Smooth muscle cell (in vitro differentiated cells): ENCODE results near the gene PRKN. TPM values are rescaled to one million over a fixed set of nuclear protein-coding genes. Genes with fewer than 3 reads are reported as not detected.

Experiments used
- DNase-seq: peaks from one replicate; lab custom pipeline; 2025; ENCODE audit not compliant: unreplicated experiment; lab: John Stamatoyannopoulos, UW
- H2AFZ ChIP-seq: fragments of 200-600 bp; sonication (generic); 2 replicates; pipeline ENCODE4 v1.6.0; 2016; ENCODE audit warnings: antibody characterized with exemption, low read depth, mild to moderate bottlenecking
- H3F3A ChIP-seq: fragments of 200-600 bp; sonication (generic); 2 replicates; pipeline ENCODE4 v1.6.0; 2017; ENCODE audit warnings: antibody characterized with exemption, low read depth
- H3K27ac ChIP-seq: fragments of 200-600 bp; sonication (generic); 2 replicates; pipeline ENCODE4 v1.5.1; 2016; ENCODE audit warnings: low read depth, mild to moderate bottlenecking
- H3K27me3 ChIP-seq: fragments of 200-600 bp; sonication (generic); 2 replicates; pipeline ENCODE4 v1.6.1; 2016; ENCODE audit warnings: low read depth, mild to moderate bottlenecking
- H3K36me3 ChIP-seq: fragments of 200-600 bp; sonication (generic); 2 replicates; pipeline ENCODE4 v1.5.1; 2016; ENCODE audit warnings: low read depth
- H3K4me1 ChIP-seq: fragments of 200-600 bp; sonication (generic); 2 replicates; pipeline ENCODE4 v1.5.1; 2016; ENCODE audit warnings: low read depth
- H3K4me2 ChIP-seq: fragments of 200-600 bp; sonication (generic); 2 replicates; pipeline ENCODE4 v1.6.0; 2016; ENCODE audit warnings: mild to moderate bottlenecking
- H3K4me3 ChIP-seq: fragments of 200-600 bp; sonication (generic); 2 replicates; pipeline ENCODE4 v1.5.1; 2016; ENCODE audit warnings: mild to moderate bottlenecking
- H3K79me2 ChIP-seq: fragments of 200-600 bp; sonication (generic); 2 replicates; pipeline ENCODE4 v1.6.0; 2016; ENCODE audit warnings: low read depth, mild to moderate bottlenecking
- H3K9ac ChIP-seq: fragments of 200-600 bp; sonication (generic); 2 replicates; pipeline ENCODE4 v1.6.0; 2016; ENCODE audit warnings: low read depth
- H3K9me3 ChIP-seq: fragments of 200-600 bp; sonication (generic); replicated peaks from 2 replicates; pipeline ENCODE4 v1.5.1; 2016; ENCODE audit warnings: low read depth
- H4K20me1 ChIP-seq: fragments of 200-600 bp; sonication (generic); 2 replicates; pipeline ENCODE4 v1.6.0; 2016; ENCODE audit warnings: low read depth
- CTCF ChIP-seq: fragments of 200-600 bp; sonication (generic); IDR thresholded peaks from 2 replicates; pipeline ENCODE4 v1.5.1; 2017; ENCODE audit warnings: borderline replicate concordance, mild to moderate bottlenecking, antibody characterized with exemption; ENCODE audit not compliant: insufficient read depth, poor library complexity, severe bottlenecking
- WGBS: methylation state at CpG from one replicate; pipeline ENCODE4 v1.1.7; 2016; ENCODE audit warnings: low lambda C conversion rate; 5-methylcytosine and 5-hydroxymethylcytosine counted together
- polyA plus RNA-seq: library from polyadenylated mRNA; unstranded; fragments of >200 nt; fragmentation: Nextera tagmentation; extraction: Ambion mirVana; gene quantifications from 2 replicates; pipeline ENCODE4 v1.2.1, GENCODE V29; 2016
- total RNA-seq: library from RNA; depleted of rRNA; stranded (reverse); fragments of >200 nt; gene quantifications from 2 replicates; pipeline ENCODE4 v1.2.3, GENCODE V29; 2014

PRKN gene
- total and polyA plus RNA-seq, 2 experiments from 2014 or later, result 0.81 to 5.1 TPM

DNA sequence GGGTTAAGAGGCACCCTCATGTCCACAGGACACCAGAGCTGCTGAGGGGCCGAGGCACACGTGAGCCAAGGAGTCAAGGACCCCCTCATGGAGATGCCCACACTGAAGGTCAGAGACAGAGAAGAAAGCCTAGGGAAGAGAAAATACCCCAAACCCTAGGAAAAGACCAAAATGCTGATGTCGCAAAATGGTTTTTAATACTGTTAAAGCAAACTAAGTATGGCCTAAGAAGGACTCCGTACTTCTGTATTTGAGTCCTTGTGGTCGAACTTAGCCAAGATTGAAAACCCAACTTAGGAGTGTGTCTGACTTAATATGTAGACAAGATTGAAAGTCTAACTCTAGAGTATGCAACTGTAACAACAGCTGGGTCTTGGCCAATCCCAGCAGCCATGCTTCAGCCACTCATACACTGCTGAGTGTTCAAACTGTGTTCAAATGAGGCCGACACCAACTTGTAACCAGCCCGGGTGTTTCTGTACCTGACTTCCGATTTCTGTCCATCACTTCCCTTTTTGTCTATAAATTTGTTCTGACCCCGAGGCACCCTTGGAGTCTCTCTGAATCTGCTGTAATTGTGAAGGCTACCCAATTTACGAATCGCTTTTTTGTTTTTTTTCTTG, 1361.2 kb downstream of the PRKN start:
- Histone ChIP-seq H3K79me2 (no peaks in the 10 kb centered on the region), H3K27me3 (no peaks in the 10 kb centered on the region), H3K9me3 (peaks cover 10% of the 10 kb centered on the region), H3K9ac (no peak overlapping the region), H3F3A (no peaks in the 10 kb centered on the region), H3K4me2 (no peak overlapping the region), H3K4me3 (no peak overlapping the region), H2AFZ (no peak overlapping the region), H4K20me1 (no peaks in the 10 kb centered on the region), H3K36me3 (no peaks in the 10 kb centered on the region), H3K27ac (no peak overlapping the region), H3K4me1 (no peaks in the 10 kb centered on the region)
- no peak for DNase-seq
- TF ChIP-seq CTCF, result no peak
- WGBS, result 97% methylated on average over 11 of the region's 11 CpGs

- no peak overlapping the region for H3K4me2 ChIP-seq
- H3K27ac ChIP-seq, result no peak overlapping the region
- WGBS, result 81% methylated on average over 6 of the region's 6 CpGs
- no peak for DNase-seq
- H3F3A ChIP-seq, result no peaks in the 10 kb centered on the region
- no peaks in the 10 kb centered on the region for H4K20me1 ChIP-seq
- H3K4me3 ChIP-seq, result no peak overlapping the region
- no peaks in the 10 kb centered on the region for H3K27me3 ChIP-seq
- no peak overlapping the region for H3K9ac ChIP-seq
- no peaks in the 10 kb centered on the region for H3K4me1 ChIP-seq
- no peaks in the 10 kb centered on the region for H3K79me2 ChIP-seq
- H2AFZ ChIP-seq, result no peak overlapping the region
- H3K36me3 ChIP-seq, result no peaks in the 10 kb centered on the region
- no peak for TF ChIP-seq CTCF
- peaks cover 10% of the 10 kb centered on the region for H3K9me3 ChIP-seq
Observed at GRCh38 chr6:161365633-161366032, 1361.9 kb downstream of the PRKN start.

DNA sequence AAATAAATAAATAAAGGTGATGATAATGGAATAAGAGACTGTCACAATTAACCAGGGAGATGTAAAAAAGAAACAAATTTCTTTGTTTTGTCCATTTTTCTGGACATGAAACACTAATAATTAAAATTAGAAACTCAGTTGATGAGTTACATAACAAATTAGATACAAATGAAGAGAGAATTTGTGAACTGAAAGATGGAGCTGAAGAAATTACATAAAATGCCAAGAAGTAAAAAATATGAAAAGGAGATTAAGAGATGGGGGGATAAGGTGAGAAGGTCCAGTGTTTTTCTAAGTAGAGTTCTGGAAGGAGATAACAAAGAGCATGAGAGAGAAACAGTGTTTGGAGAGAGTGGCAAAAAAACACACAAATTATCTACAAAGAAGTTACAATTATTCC, 1364.3 kb downstream of the PRKN start:
- peaks cover 10% of the 10 kb centered on the region for H3K9me3 ChIP-seq
- H3K79me2 ChIP-seq, result no peaks in the 10 kb centered on the region
- H2AFZ ChIP-seq, result no peak overlapping the region
- no peak overlapping the region for H3K9ac ChIP-seq
- H4K20me1 ChIP-seq, result no peaks in the 10 kb centered on the region
- no peak for DNase-seq
- H3F3A ChIP-seq, result no peaks in the 10 kb centered on the region
- H3K27me3 ChIP-seq, result no peaks in the 10 kb centered on the region
- H3K27ac ChIP-seq, result no peak overlapping the region
- H3K4me2 ChIP-seq, result no peak overlapping the region
- H3K4me3 ChIP-seq, result no peak overlapping the region
- H3K36me3 ChIP-seq, result no peaks in the 10 kb centered on the region
- no peak for TF ChIP-seq CTCF
- no peaks in the 10 kb centered on the region for H3K4me1 ChIP-seq

DNA sequence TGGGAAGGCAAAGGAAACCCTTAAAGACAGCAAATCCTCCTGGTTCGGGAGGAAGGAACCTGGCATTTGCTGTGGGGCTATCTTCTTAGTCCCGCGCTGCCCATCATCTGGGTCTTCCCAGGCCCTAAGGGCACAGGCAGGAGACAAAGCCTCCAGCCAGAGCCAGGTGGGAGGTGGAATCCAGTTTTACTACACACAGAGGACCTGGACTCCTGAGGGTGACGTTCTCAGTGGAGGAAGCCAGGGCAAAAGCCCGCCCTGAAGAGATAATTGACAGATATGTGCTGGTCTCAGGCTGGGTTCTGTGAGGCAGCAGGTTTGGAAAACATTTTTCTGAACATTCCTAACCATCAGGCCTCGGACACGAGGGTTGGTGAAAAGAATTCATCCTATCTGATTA, 1365.3 kb downstream of the PRKN start:
- Histone ChIP-seq H3K4me2 (no peak overlapping the region), H3F3A (no peaks in the 10 kb centered on the region), H3K79me2 (no peaks in the 10 kb centered on the region), H3K9ac (no peak overlapping the region), H3K27me3 (no peaks in the 10 kb centered on the region), H3K4me1 (no peaks in the 10 kb centered on the region), H3K4me3 (no peak overlapping the region), H3K9me3 (peaks cover 10% of the 10 kb centered on the region), H4K20me1 (no peaks in the 10 kb centered on the region), H3K36me3 (no peaks in the 10 kb centered on the region), H3K27ac (no peak overlapping the region), H2AFZ (no peak overlapping the region)
- 93% methylated on average over 7 of the region's 7 CpGs for WGBS
- no peak for TF ChIP-seq CTCF
- no peak for DNase-seq
